Measurements from ENCODE around the gene CARMIL1. TPM values are rescaled to one million over a fixed set of nuclear protein-coding genes. Genes with fewer than 3 reads are reported as not detected.
"Not testable (repeated sequence)": the region's sequence is repeated elsewhere in the genome, so short reads cannot be mapped to it uniquely, and the experiment has no call there.

The CARMIL1 gene
- total and polyA plus RNA-seq, 12 donors, result 9.2 to 36.2 (median 14.5) TPM

DNA sequence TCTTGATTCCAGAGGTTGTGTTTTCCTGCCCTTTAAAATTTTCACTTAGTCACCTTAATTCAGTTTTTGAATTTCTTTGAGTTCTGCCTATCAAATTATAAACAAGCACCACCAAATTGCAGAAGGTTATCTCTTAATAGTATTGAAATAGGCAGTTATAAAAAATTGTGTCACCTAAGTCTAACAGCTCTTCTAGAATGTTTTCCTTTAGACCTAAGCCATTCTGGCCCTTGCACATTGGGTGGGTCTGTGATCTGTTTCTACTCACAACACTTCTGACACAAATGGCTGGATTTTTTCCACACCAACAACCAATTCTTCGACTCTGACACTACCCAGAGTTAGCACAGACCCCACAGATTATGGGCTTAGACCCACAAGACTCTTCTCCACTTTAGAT lies 101.9 kb downstream of the CARMIL1 start:
- Histone ChIP-seq H3K27ac (no peak overlapping the region), H3K9me3 (replicated peaks in 1 of 3) (no peaks in the 10 kb centered on the region), H3K4me3 (no peak overlapping the region), H3K36me3 (replicated peaks in 1 of 2) (no peaks in the 10 kb centered on the region), H3K27me3 (no peaks in the 10 kb centered on the region), H3K4me1 (replicated peaks in 1 of 2) (peaks cover 0 to 12% of the 10 kb centered on the region in 2 donors)
- TF ChIP-seq, protein P1, sequence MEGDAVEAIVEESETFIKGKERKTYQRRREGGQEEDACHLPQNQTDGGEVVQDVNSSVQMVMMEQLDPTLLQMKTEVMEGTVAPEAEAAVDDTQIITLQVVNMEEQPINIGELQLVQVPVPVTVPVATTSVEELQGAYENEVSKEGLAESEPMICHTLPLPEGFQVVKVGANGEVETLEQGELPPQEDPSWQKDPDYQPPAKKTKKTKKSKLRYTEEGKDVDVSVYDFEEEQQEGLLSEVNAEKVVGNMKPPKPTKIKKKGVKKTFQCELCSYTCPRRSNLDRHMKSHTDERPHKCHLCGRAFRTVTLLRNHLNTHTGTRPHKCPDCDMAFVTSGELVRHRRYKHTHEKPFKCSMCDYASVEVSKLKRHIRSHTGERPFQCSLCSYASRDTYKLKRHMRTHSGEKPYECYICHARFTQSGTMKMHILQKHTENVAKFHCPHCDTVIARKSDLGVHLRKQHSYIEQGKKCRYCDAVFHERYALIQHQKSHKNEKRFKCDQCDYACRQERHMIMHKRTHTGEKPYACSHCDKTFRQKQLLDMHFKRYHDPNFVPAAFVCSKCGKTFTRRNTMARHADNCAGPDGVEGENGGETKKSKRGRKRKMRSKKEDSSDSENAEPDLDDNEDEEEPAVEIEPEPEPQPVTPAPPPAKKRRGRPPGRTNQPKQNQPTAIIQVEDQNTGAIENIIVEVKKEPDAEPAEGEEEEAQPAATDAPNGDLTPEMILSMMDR (IDR thresholded peaks at IDR 0.05), result no peak
- TF ChIP-seq POLR2A (IDR thresholded peaks at IDR 0.05), result no peak
- DNase-seq, result no peak
- intact Hi-C loops (cut with DNase I), result no loop called here
- WGBS, 4 donors, result 76 to 94% (median 91%) methylated on average over 1 of the region's 1 CpG

DNA sequence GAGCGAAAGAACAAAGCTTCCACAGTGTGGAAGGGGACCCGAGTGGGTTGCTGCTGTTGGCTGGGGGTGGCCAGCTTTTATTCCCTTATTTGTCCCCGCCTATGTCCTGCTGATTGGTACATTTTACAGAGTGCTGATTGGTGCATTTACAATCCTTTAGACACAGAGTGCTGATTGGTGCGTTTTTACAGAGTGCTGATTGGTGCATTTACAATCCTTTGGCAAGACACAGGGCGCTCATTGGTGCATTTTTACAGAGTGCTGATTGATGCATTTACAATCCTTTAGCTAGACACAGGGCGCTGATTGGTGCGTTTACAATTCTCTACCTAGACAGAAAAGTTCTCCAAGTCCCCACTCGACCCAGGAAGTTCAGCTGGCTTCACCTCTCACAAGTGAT lies 103.3 kb downstream of the CARMIL1 start:
- peaks cover 0 to 12% of the 10 kb centered on the region in 2 donors for H3K4me1 ChIP-seq (replicated peaks in 1 of 2)
- H3K9me3 ChIP-seq (replicated peaks in 1 of 3); H3K27me3 ChIP-seq; H3K27ac ChIP-seq; intact Hi-C loops (cut with DNase I); H3K36me3 ChIP-seq (replicated peaks in 1 of 2); H3K4me3 ChIP-seq; DNase-seq: not testable (repeated sequence)
- WGBS, 4 donors, result 84 to 95% (median 93%) methylated on average over 7 to 8 of the region's 8 CpGs

DNA sequence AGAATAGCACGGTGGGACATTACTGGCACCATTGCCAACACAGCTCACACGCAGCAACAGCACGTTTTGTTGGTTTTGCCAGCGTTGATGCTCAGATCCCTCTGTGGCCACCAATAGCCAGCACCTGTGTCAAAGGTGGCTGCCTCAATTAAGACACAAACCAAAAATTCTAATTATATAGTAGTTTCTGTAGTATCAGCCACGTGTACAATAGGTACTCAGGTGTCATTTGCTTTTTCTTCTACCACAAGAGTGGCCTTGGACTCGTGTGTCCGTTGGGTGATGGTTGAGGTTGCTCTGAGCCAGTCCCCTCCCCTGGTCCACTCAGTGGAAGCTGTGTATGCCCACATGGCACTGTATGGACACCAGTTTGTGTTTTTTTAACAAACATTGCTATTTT lies 105.1 kb downstream of the CARMIL1 start:
- no peak overlapping the region for H3K4me3 ChIP-seq
- 85 to 92% (median 91%) methylated on average over 7 of the region's 7 CpGs for WGBS, 4 donors
- intact Hi-C loops (cut with DNase I), result no loop called here
- no peaks in the 10 kb centered on the region for H3K9me3 ChIP-seq (replicated peaks in 1 of 3)
- H3K36me3 ChIP-seq (replicated peaks in 1 of 2), result no peaks in the 10 kb centered on the region
- H3K4me1 ChIP-seq (replicated peaks in 1 of 2), result peaks cover 0 to 20% of the 10 kb centered on the region in 2 donors
- no peak overlapping the region for H3K27ac ChIP-seq
- no peaks in the 10 kb centered on the region for H3K27me3 ChIP-seq
- TF ChIP-seq, protein P1 (IDR thresholded peaks at IDR 0.05), result no peak
- TF ChIP-seq POLR2A (IDR thresholded peaks at IDR 0.05), result no peak
- DNase-seq, result no peak

DNA sequence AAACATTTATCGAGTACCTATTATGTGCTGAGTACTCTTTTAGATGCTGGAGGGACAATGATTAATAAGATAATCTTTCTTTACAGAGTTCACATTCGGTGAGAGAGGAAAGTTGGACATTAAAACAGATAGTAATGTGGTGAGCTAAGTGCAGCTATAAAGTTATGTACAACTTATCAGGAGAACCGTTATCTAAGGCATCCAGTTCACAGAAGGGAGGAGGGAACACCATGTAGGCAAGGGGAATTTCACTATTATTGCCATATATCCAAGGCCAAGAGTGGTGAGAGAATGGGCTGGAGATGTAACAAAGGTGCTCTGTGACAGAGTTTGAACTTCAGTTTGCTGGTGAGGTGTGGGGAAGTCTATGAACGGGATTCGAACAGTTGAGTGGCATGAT lies 105.8 kb downstream of the CARMIL1 start:
- Histone ChIP-seq H3K27ac (no peak overlapping the region), H3K4me3 (no peak overlapping the region), H3K4me1 (replicated peaks in 1 of 2) (peaks cover 0 to 27% of the 10 kb centered on the region in 2 donors), H3K9me3 (replicated peaks in 1 of 3) (no peaks in the 10 kb centered on the region), H3K27me3 (no peaks in the 10 kb centered on the region), H3K36me3 (replicated peaks in 1 of 2) (no peaks in the 10 kb centered on the region)
- no peak for TF ChIP-seq POLR2A (IDR thresholded peaks at IDR 0.05)
- intact Hi-C loops (cut with DNase I), result no loop called here
- no peak for DNase-seq
- 72 to 77% (median 73%) methylated on average over 5 of the region's 5 CpGs for WGBS, 4 donors

DNA sequence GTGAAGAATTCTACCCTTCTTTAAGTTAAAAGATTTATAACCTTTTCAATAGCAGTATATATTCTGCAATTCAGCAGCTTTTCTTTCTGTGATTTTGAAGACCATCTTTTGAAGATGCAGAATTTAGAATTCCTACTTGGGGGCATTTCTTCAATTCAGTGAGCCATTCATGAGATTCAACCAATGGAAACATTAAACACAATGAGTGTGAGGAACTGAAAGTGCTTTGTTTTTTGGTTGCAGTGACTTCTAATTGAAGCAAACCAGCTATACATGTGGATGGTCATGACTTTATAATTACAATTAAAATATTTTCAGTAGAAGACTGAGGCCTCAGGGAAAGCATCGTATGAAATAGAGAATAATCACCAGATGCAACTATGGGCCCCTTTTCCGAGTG lies 108.3 kb downstream of the CARMIL1 start:
- no peak overlapping the region for H3K4me3 ChIP-seq
- H3K27me3 ChIP-seq, result no peaks in the 10 kb centered on the region
- H3K4me1 ChIP-seq (replicated peaks in 1 of 2), result peaks cover 0 to 28% of the 10 kb centered on the region in 2 donors
- 81 to 98% (median 95%) methylated on average over 2 of the region's 2 CpGs for WGBS, 4 donors
- no peak for DNase-seq
- H3K9me3 ChIP-seq (replicated peaks in 1 of 3), result no peaks in the 10 kb centered on the region
- intact Hi-C loops (cut with DNase I), result no loop called here
- no peak overlapping the region for H3K27ac ChIP-seq
- H3K36me3 ChIP-seq (replicated peaks in 1 of 2), result no peaks in the 10 kb centered on the region
- no peak for TF ChIP-seq POLR2A (IDR thresholded peaks at IDR 0.05)

DNA sequence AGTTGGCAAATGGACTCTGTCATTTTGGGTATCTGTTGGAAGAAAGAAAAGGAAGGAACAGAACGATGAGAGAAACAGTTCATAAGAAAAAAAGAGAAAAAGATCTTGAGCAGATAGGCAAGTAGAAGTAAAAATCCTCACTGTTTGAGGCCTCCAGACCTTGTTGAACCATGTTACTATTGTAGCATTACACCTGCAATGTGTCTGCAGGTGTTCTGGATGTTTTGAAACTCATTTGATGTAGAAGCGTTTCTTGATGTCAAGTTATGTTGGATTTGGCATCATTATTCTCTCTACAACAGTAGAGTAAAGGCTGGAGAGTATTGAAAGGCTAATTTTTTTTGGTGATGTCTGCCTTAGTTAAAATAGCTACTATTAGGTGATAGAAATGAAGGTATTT lies 108.7 kb downstream of the CARMIL1 start:
- DNase-seq, result no peak
- TF ChIP-seq, protein P1 (IDR thresholded peaks at IDR 0.05), result no peak
- no peak for TF ChIP-seq POLR2A (IDR thresholded peaks at IDR 0.05)
- WGBS, 4 donors, result 78 to 93% (median 86%) methylated on average over 2 of the region's 2 CpGs
- no peak overlapping the region for H3K4me3 ChIP-seq
- no peaks in the 10 kb centered on the region for H3K36me3 ChIP-seq (replicated peaks in 1 of 2)
- no peaks in the 10 kb centered on the region for H3K27me3 ChIP-seq
- no peaks in the 10 kb centered on the region for H3K9me3 ChIP-seq (replicated peaks in 1 of 3)
- H3K27ac ChIP-seq, result no peak overlapping the region
- intact Hi-C loops (cut with DNase I), result no loop called here
- peaks cover 0 to 28% of the 10 kb centered on the region in 2 donors for H3K4me1 ChIP-seq (replicated peaks in 1 of 2)
